DLD1 (cell line): Measurements from ENCODE around the gene OMG.
"Not testable (repeated sequence)": the region's sequence is repeated elsewhere in the genome, so short reads cannot be mapped to it uniquely, and the experiment has no call there.

ENCODE experiments used
- in situ Hi-C: cut with HindIII; loops from 2 replicates; pipeline ENCODE4 v1.10.0; 2017; ENCODE audit warnings: low sequenced_read_pairs

Gene OMG

GRCh38 chr17:31266042-31266441 lies 31.0 kb downstream of the OMG start:
- in situ Hi-C loops, result no loop called here

- in situ Hi-C loops, result not testable (repeated sequence)
Observed at GRCh38 chr17:31262923-31263322, 34.1 kb downstream of the OMG start.

- in situ Hi-C loops, result no loop called here
Observed at GRCh38 chr17:31261601-31262000, 35.4 kb downstream of the OMG start.

- in situ Hi-C loops, result no loop called here
Observed at GRCh38 chr17:31260151-31260550, 36.9 kb downstream of the OMG start.

GRCh38 chr17:31256936-31257335 lies 40.1 kb downstream of the OMG start:
- in situ Hi-C loops, result no loop called here

- in situ Hi-C loops, result no loop called here
Observed at GRCh38 chr17:31254654-31255053, 42.4 kb downstream of the OMG start.

- in situ Hi-C loops, result no loop called here
Observed at GRCh38 chr17:31252741-31253140, 44.3 kb downstream of the OMG start.

- in situ Hi-C loops, result no loop called here
Observed at GRCh38 chr17:31251970-31252328, 45.1 kb downstream of the OMG start.

- in situ Hi-C loops, result no loop called here
Observed at GRCh38 chr17:31251105-31251969, 45.7 kb downstream of the OMG start.

- in situ Hi-C loops, result no loop called here
Observed at GRCh38 chr17:31250229-31250628, 46.8 kb downstream of the OMG start.

GRCh38 chr17:31249835-31250141 lies 47.3 kb downstream of the OMG start:
- in situ Hi-C loops, result no loop called here

- in situ Hi-C loops, result no loop called here
Observed at GRCh38 chr17:31248986-31249834, 47.8 kb downstream of the OMG start.
